SK-N-SH treated with all-trans-retinoic acid at 6 μM for 48 hours (cell line): Measurements from ENCODE around the gene TSPO.

Experiments used
- ATAC-seq: fragments of 200-7000 bp; cut with Tn5 transposase; 3 replicates; pipeline ENCODE4 v1.9.1; 2020; ENCODE audit warnings: mild to moderate bottlenecking, moderate library complexity
- ARNTL ChIP-seq: fragments of 450-650 bp; formaldehyde crosslinking; IDR thresholded peaks from 2 replicates; pipeline ENCODE4 v1.5.0; 2020; ENCODE audit warnings: low read depth, mild to moderate bottlenecking, moderate library complexity, borderline replicate concordance
- BACH2 ChIP-seq: fragments of 250-450 bp; sonication (Bioruptor Pico); IDR thresholded peaks from 2 replicates; pipeline ENCODE4 v1.9.0; 2021; ENCODE audit warnings: mild to moderate bottlenecking, borderline replicate concordance
- CREB5 ChIP-seq: fragments of 250-450 bp; sonication (Bioruptor Pico); IDR thresholded peaks from 2 replicates; pipeline ENCODE4 v1.5.1; 2020; ENCODE audit warnings: low read depth, mild to moderate bottlenecking, moderate library complexity
- CSDC2 ChIP-seq: fragments of 250-450 bp; sonication (Bioruptor Pico); IDR thresholded peaks from 2 replicates; pipeline ENCODE4 v1.5.0; 2020; ENCODE audit warnings: mild to moderate bottlenecking, moderate library complexity
- ESRRG ChIP-seq: fragments of 250-450 bp; sonication (Bioruptor Pico); IDR thresholded peaks from 2 replicates; pipeline ENCODE4 v1.6.1; 2021; ENCODE audit warnings: mild to moderate bottlenecking
- GLIS3 ChIP-seq: fragments of 250-450 bp; sonication (Bioruptor Pico); IDR thresholded peaks from 2 replicates; pipeline ENCODE4 v1.5.0; 2020; ENCODE audit warnings: mild to moderate bottlenecking, moderate library complexity
- ISL1 ChIP-seq: fragments of 250-450 bp; sonication (Bioruptor Pico); IDR thresholded peaks from 2 replicates; pipeline ENCODE4 v2.1.2; 2022; ENCODE audit warnings: mild to moderate bottlenecking, moderate library complexity
- OSR1 ChIP-seq: fragments of 250-450 bp; sonication (Bioruptor Pico); IDR thresholded peaks from 2 replicates; pipeline ENCODE4 v1.8.0; 2022; ENCODE audit warnings: moderate library complexity, mild to moderate bottlenecking, inconsistent platforms
- PATZ1 ChIP-seq: fragments of 250-450 bp; sonication (Bioruptor Pico); IDR thresholded peaks from 2 replicates; pipeline ENCODE4 v1.8.0; 2020; ENCODE audit warnings: mild to moderate bottlenecking, moderate library complexity, borderline replicate concordance
- POU6F1 ChIP-seq: fragments of 250-450 bp; sonication (Bioruptor Pico); IDR thresholded peaks from 2 replicates; pipeline ENCODE4 v1.8.0; 2021; ENCODE audit warnings: low read depth, mild to moderate bottlenecking, moderate library complexity, borderline replicate concordance
- PPARA ChIP-seq: fragments of 250-450 bp; sonication (Bioruptor Pico); IDR thresholded peaks from 2 replicates; pipeline ENCODE4 v1.5.0; 2020; ENCODE audit warnings: mild to moderate bottlenecking, borderline replicate concordance
- RARB ChIP-seq: fragments of 250-450 bp; sonication (Bioruptor Pico); IDR thresholded peaks from 2 replicates; pipeline ENCODE4 v1.8.0; 2021; ENCODE audit warnings: mild to moderate bottlenecking, moderate library complexity
- SNAI2 ChIP-seq: fragments of 250-450 bp; sonication (Bioruptor Pico); IDR thresholded peaks from 2 replicates; pipeline ENCODE4 v1.5.0; 2020; ENCODE audit warnings: mild to moderate bottlenecking, moderate library complexity
- TCF4 ChIP-seq: fragments of 250-450 bp; sonication (Bioruptor Pico); IDR thresholded peaks from 2 replicates; pipeline ENCODE4 v1.8.0; 2021; ENCODE audit warnings: mild to moderate bottlenecking, moderate library complexity, borderline replicate concordance
- TOX ChIP-seq: fragments of 250-450 bp; sonication (Bioruptor Pico); IDR thresholded peaks from 2 replicates; pipeline ENCODE4 v1.8.0; 2021; ENCODE audit warnings: mild to moderate bottlenecking, moderate library complexity, borderline replicate concordance
- ZC3H10 ChIP-seq: fragments of 250-450 bp; sonication (Bioruptor Pico); IDR thresholded peaks from 2 replicates; pipeline ENCODE4 v1.5.1; 2021; ENCODE audit warnings: mild to moderate bottlenecking, moderate library complexity
- ZFP3 ChIP-seq: fragments of 250-450 bp; sonication (Bioruptor Pico); IDR thresholded peaks from 2 replicates; pipeline ENCODE4 v1.5.0; 2020; ENCODE audit warnings: mild to moderate bottlenecking, moderate library complexity
- ZNF565 ChIP-seq: fragments of 450-650 bp; formaldehyde crosslinking; conservative IDR thresholded peaks from 2 replicates; pipeline ENCODE4 v1.5.0; 2020; ENCODE audit warnings: low read depth, mild to moderate bottlenecking, moderate library complexity
- ZNF70 ChIP-seq: fragments of 450-650 bp; formaldehyde crosslinking; IDR thresholded peaks from 2 replicates; pipeline ENCODE4 v1.5.0; 2020; ENCODE audit warnings: mild to moderate bottlenecking, moderate library complexity
- ZNF8 ChIP-seq: fragments of 450-650 bp; formaldehyde crosslinking; IDR thresholded peaks from 2 replicates; pipeline ENCODE4 v1.5.0; 2020; ENCODE audit warnings: mild to moderate bottlenecking, moderate library complexity
- TF ChIP-seq, protein P1 (sequence below): fragments of 250-450 bp; sonication (Bioruptor Pico); IDR thresholded peaks from 2 replicates; pipeline ENCODE4 v1.5.0; 2020; ENCODE audit warnings: mild to moderate bottlenecking, moderate library complexity
- TF ChIP-seq, protein P2 (sequence below): fragments of 250-450 bp; sonication (Bioruptor Pico); IDR thresholded peaks from 2 replicates; pipeline ENCODE4 v1.5.1; 2021; ENCODE audit warnings: mild to moderate bottlenecking, moderate library complexity

TSPO gene

GRCh38 chr22:43116932-43117331 lies 34.4 kb upstream of the TSPO start (continued):
- TF ChIP-seq, protein P1, sequence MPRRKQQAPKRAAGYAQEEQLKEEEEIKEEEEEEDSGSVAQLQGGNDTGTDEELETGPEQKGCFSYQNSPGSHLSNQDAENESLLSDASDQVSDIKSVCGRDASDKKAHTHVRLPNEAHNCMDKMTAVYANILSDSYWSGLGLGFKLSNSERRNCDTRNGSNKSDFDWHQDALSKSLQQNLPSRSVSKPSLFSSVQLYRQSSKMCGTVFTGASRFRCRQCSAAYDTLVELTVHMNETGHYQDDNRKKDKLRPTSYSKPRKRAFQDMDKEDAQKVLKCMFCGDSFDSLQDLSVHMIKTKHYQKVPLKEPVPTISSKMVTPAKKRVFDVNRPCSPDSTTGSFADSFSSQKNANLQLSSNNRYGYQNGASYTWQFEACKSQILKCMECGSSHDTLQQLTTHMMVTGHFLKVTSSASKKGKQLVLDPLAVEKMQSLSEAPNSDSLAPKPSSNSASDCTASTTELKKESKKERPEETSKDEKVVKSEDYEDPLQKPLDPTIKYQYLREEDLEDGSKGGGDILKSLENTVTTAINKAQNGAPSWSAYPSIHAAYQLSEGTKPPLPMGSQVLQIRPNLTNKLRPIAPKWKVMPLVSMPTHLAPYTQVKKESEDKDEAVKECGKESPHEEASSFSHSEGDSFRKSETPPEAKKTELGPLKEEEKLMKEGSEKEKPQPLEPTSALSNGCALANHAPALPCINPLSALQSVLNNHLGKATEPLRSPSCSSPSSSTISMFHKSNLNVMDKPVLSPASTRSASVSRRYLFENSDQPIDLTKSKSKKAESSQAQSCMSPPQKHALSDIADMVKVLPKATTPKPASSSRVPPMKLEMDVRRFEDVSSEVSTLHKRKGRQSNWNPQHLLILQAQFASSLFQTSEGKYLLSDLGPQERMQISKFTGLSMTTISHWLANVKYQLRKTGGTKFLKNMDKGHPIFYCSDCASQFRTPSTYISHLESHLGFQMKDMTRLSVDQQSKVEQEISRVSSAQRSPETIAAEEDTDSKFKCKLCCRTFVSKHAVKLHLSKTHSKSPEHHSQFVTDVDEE = no peak
- TF ChIP-seq PATZ1 (CRISPR knock-in tag) (no peak), CSDC2 (CRISPR knock-in tag) (no peak), RARB (CRISPR knock-in tag) (no peak), SNAI2 (CRISPR knock-in tag) (no peak), TCF4 (CRISPR knock-in tag) (no peak), ZFP3 (no peak), POU6F1 (CRISPR knock-in tag) (no peak), ZNF565 (CRISPR knock-in tag) (no peak), OSR1 (CRISPR knock-in tag) (no peak), ISL1 (CRISPR knock-in tag) (no peak), GLIS3 (CRISPR knock-in tag) (no peak), ESRRG (CRISPR knock-in tag) (no peak)
- TF ChIP-seq, all 23 proteins: peak for 0

- TF ChIP-seq TOX (CRISPR knock-in tag) (no peak), ISL1 (CRISPR knock-in tag) (no peak), POU6F1 (CRISPR knock-in tag) (no peak), ARNTL (CRISPR knock-in tag) (no peak), ZNF565 (CRISPR knock-in tag) (no peak), ZC3H10 (CRISPR knock-in tag) (no peak), OSR1 (CRISPR knock-in tag) (no peak), ZNF70 (CRISPR knock-in tag) (no peak), BACH2 (CRISPR knock-in tag) (no peak), CREB5 (CRISPR knock-in tag) (no peak), PATZ1 (CRISPR knock-in tag) (no peak), PPARA (CRISPR knock-in tag) (no peak), SNAI2 (CRISPR knock-in tag) (no peak), ZNF8 (no peak)
- TF ChIP-seq, protein P1 = no peak
- TF ChIP-seq, protein P2, sequence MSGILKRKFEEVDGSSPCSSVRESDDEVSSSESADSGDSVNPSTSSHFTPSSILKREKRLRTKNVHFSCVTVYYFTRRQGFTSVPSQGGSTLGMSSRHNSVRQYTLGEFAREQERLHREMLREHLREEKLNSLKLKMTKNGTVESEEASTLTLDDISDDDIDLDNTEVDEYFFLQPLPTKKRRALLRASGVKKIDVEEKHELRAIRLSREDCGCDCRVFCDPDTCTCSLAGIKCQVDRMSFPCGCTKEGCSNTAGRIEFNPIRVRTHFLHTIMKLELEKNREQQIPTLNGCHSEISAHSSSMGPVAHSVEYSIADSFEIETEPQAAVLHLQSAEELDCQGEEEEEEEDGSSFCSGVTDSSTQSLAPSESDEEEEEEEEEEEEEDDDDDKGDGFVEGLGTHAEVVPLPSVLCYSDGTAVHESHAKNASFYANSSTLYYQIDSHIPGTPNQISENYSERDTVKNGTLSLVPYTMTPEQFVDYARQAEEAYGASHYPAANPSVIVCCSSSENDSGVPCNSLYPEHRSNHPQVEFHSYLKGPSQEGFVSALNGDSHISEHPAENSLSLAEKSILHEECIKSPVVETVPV = no peak
- no peak for ATAC-seq
Observed at GRCh38 chr22:43118024-43118849, 33.1 kb upstream of the TSPO start.
